ENCODE measurements around the gene ALK. TPM values are rescaled to one million over a fixed set of nuclear protein-coding genes. Genes with fewer than 3 reads are reported as not detected.

ALK gene
- total RNA-seq, 4 donors from 2014 or later = 0.85 to 2.4 (median 1.8) TPM

DNA sequence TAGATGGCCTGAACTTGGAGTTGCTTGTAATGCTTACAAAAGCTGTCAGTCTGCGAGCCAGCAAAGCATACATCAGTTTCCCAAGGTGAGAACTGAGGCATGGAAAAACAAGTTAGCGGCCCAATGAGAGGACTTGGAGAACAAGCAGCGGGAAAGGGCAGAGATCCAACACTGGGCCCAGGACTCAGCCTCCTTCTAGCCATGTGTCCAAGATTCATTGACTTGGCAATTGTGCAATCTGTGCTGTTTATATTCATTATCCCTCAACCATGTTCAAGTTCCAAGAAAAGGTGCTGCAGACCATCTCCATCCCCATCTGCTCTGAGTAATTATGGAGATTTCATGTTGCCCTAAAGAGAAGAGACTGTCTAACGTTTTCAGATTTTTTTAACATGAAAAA, 187.4 kb downstream of the ALK start:
- TF ChIP-seq CTCF (IDR thresholded peaks at IDR 0.05; ENCODE audit: low read depth) = no peak

GRCh38 chr2:29733213-29733612, 188.2 kb downstream of the ALK start:
- TF ChIP-seq CTCF (IDR thresholded peaks at IDR 0.05; ENCODE audit: low read depth) = no peak

DNA sequence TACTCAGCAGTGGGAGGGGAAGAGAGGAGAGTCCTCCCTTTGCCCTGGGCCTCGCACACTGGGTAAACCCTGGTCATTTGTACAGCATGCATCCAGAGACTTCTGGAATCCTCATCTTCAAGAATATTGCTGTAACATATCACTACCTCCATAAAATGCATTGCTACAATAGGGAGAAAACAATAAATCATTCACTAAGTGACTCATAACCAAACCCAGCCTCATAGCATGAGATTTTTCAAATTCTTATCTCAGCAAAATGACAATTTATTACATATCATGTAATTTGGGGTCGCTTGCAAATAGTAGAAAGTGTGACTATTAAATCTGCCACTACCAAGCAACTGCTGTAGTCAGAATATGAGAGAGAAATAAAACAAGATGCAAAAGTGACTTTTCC, 189.4 kb downstream of the ALK start:
- no peak for TF ChIP-seq CTCF (IDR thresholded peaks at IDR 0.05; ENCODE audit: low read depth)

DNA sequence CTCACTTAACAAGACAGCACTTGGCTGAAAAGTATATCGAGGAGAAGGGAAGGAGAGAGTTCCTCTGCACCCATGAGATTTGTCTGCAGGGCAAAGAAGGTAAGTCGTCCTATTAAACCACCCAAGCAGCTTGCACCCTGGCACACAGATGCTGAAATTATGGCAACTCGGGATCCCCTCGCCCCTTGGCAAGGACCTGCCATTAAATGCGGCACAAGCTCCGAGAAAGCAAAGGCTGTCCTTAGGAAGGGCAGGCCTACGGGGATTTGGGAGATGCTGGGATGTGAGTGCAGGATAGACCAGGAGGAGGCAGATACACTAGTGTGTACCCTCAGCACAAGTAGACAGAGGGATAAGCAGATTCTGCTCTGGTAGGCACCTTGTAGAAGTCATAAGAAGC, 191.5 kb downstream of the ALK start:
- TF ChIP-seq CTCF (IDR thresholded peaks at IDR 0.05; ENCODE audit: low read depth) = no peak

DNA sequence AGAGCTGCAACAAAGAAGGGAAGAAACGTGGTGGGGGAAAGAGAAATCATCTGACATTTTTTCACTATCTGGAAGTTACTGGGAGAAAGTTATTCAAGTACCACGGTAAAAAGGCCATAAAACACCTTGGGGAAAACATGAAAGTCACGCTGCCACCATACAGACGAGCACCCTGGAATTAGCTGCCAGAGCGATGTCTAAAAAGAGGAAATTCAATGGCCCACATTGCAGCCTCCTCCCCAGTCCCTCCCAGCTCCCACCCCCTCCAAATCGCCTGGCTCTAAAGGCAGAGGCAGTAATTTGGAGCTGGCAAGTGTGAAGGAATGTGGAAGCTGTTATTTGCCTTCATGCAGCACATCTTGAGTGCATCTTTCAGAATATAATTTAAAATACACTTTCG, 192.0 kb downstream of the ALK start:
- no peak for TF ChIP-seq CTCF (IDR thresholded peaks at IDR 0.05; ENCODE audit: low read depth)

- TF ChIP-seq CTCF (IDR thresholded peaks at IDR 0.05; ENCODE audit: low read depth) = no peak
Observed at GRCh38 chr2:29726976-29727375, 194.4 kb downstream of the ALK start.

GRCh38 chr2:29725610-29726009, 195.8 kb downstream of the ALK start:
- no peak for TF ChIP-seq CTCF (IDR thresholded peaks at IDR 0.05; ENCODE audit: low read depth)
